NCI-H226 (cell line): Measurements from ENCODE around the gene NOXRED1.
"Not testable (repeated sequence)": the region's sequence is repeated elsewhere in the genome, so short reads cannot be mapped to it uniquely, and the experiment has no call there.

Source experiments
- DNase-seq: peaks from one replicate; pipeline ENCODE4 v3.0.0-alpha.2; 2015

The NOXRED1 gene

GRCh38 chr14:77423423-77423822 is at the start of gene NOXRED1:
Gene NOXRED1 (minus strand): TSS chr14:77423523. CDS start chr14:77422889, 634 bp downstream.
- no peak for DNase-seq

- DNase-seq = no peak
These were observed 47.0 kb upstream of the NOXRED1 start for GRCh38 chr14:77470224-77470870.

- DNase-seq = no peak
These were observed 46.2 kb upstream of the NOXRED1 start for GRCh38 chr14:77469539-77469938.

GRCh38 chr14:77469067-77469505 is 45.8 kb upstream of the NOXRED1 start:
- no peak for DNase-seq

- DNase-seq = no peak
These were observed 44.5 kb upstream of the NOXRED1 start for GRCh38 chr14:77467801-77468200.

- DNase-seq = peak; percentile 20
These were observed 35.9 kb upstream of the NOXRED1 start for GRCh38 chr14:77459072-77459723.

GRCh38 chr14:77458249-77458950 is 35.1 kb upstream of the NOXRED1 start:
- DNase-seq = peak; percentile 49

GRCh38 chr14:77457522-77458248 is 34.4 kb upstream of the NOXRED1 start, which contains the start of the genes AHSA1 and VIPAS39:
Gene AHSA1 (plus strand): TSS chr14:77458093. CDS start chr14:77458190, 97 bp downstream.
Gene VIPAS39 (minus strand): TSS chr14:77457601. CDS start chr14:77454102, 3,499 bp downstream.
- peak; percentile 99 for DNase-seq

- no peak for DNase-seq
These were observed 33.8 kb upstream of the NOXRED1 start for GRCh38 chr14:77457115-77457521.

GRCh38 chr14:77455966-77456640 is 32.8 kb upstream of the NOXRED1 start:
- no peak for DNase-seq

GRCh38 chr14:77442196-77442595 is 18.9 kb upstream of the NOXRED1 start:
- no peak for DNase-seq

GRCh38 chr14:77439861-77440260 is 16.5 kb upstream of the NOXRED1 start:
- DNase-seq = no peak

- DNase-seq = no peak
These were observed 15.3 kb upstream of the NOXRED1 start for GRCh38 chr14:77438596-77438995.

- DNase-seq = no peak
These were observed 12.7 kb upstream of the NOXRED1 start for GRCh38 chr14:77436042-77436441.

GRCh38 chr14:77426396-77426795 is 3.1 kb upstream of the NOXRED1 start:
- no peak for DNase-seq

- no peak for DNase-seq
These were observed 1.5 kb upstream of the NOXRED1 start for GRCh38 chr14:77424862-77425261.

GRCh38 chr14:77421201-77421600 is 2.1 kb downstream of the NOXRED1 start:
- DNase-seq = no peak

GRCh38 chr14:77416836-77417235 is 6.5 kb downstream of the NOXRED1 start:
- DNase-seq = no peak

GRCh38 chr14:77416098-77416497 is 7.2 kb downstream of the NOXRED1 start:
- DNase-seq = not testable (repeated sequence)

GRCh38 chr14:77415403-77416030 is 7.8 kb downstream of the NOXRED1 start:
- not testable (repeated sequence) for DNase-seq

- peak; percentile 16 for DNase-seq
These were observed 14.2 kb downstream of the NOXRED1 start for GRCh38 chr14:77409131-77409533.

GRCh38 chr14:77407158-77407557 is 16.2 kb downstream of the NOXRED1 start:
- DNase-seq = no peak
